Left hindlimb (tissue), 1 donor: ENCODE results near the gene MEGF11.
"Not testable (repeated sequence)": the region's sequence is repeated elsewhere in the genome, so short reads cannot be mapped to it uniquely, and the experiment has no call there.

Experiments used
- DNase-seq: peaks from one replicate; pipeline ENCODE4 v3.0.0-alpha.2; 2018

The MEGF11 gene

DNA sequence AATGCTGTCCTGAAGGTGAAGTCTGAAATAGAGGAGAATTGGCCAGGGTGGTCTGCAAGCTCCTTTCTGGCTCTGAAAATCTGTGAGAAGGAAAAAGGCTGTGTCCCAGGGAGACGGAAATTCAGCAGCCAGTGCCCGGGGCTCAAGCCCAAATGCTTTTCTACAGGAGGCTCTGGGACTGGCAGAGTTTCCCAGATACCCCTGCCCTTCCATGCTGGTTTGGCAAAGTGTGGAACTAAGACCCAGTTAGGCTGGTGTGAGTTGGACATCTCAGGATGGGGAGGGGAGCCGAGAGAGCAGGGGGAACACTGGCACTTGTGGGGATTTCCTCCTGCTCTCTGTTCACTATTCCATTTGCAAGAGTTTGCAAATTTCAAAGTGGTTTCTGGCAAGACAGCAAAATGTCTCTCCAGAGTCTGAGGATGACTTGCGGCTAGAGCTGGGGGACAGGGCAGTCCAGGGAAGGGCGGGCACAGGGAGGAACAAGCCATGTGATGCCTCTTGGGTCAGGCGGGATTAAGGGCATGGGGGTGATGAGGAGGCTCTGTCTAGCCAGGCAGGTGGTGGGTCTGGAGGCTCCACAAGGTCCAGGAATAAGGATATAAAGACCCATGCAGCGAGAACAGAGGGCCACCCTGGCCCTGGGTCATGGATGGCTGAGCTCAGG lies 231.9 kb downstream of the MEGF11 start:
- DNase-seq = no peak

DNA sequence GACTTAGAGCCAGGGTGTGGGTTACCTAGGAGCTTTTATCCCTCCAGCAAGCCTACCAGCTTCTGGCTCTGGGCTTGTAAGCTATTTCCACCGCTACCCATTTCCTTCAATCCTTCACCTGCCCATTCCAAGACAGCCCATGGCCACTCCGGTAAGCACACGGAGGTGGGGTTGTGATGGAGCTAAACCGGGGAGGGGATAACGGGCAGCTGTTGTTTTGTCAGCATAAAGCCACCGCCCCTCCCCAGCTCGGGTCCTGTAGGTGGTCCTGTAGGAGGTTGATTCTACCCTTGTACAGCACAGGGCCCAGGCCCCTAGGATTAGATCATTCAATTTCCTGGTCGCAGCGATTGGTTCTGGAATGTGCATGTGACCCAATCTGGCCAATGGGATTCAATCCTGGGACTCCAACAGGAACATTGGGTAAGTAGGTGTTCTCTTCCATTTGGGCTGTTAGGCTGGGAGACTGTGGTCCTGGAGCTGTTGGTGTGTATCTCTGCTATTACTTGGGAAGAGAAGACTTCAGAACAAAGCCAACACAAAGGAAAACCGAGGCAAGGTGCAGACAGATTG lies 233.6 kb downstream of the MEGF11 start:
- DNase-seq = no peak

- no peak for DNase-seq
Measured at GRCh38 chr15:66019368-66019767, 234.2 kb downstream of the MEGF11 start.

DNA sequence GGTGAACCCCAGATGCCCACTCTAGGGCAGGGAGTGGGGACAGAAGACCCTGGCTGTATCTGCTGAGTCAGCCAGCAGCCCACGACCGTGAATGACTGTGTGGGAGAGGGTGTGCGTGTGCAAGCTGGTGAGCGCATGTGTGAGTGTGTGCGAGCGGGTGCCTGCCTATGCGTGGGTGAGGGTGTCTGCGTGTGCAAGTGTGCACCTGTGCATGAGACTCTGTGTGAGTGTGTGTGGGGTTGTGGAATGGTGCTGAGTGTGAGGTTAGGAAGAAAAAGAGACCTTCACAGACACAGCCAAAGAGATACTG lies 235.1 kb downstream of the MEGF11 start:
- DNase-seq = no peak

DNA sequence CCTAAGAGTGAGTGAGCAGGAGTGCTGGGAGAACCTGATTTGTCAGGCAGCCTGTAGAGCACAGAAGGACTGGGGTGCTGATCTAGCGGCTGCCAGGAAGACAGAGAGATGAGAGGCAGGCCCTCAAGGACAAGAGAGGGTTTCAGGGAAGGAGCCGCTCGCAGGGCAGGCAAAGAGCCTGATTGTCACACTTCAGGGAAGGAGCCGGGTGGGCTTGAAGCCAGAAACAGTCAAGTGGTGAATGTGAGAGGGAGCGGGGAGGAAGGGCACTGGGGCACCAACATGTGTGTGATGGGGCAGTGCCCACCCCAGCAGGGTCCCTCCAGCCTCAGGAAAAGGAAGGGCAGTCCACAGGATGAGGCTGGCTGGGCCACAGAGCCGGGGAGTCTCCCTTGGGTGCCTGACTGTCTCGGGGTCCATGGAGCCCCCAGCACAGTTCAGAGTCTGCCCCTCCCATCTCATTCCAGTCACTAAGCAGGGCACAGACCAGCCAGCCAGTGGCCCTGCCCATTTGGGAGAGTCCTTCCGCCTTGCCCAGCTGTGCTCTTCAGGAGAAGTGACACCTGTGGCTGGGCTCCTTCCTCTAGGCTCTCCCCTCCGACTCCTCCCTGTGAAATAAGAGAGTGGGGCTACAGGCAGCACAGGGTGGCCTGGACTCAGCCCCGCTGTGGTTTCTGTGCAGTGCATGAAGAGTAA lies 235.6 kb downstream of the MEGF11 start:
- DNase-seq = no peak

DNA sequence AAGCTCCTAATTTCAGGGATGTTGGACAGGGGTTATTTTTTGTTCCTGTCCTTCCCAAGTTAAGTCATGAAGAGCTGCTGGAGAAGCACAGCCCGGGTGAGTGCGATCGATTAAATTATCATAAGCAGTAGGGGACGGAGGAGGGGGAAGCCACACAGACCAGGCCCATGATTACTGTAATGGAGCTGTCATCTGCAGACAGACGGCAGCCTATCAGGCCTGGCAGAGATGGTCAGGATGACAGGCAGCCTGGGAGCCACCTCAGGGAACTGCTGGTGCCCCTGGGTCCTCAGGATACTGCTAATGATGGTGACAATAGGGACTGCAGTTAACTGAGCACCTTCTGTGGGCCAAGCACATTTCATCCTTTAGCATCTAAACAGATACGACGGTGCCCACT lies 236.6 kb downstream of the MEGF11 start:
- no peak for DNase-seq

- no peak for DNase-seq
Measured at GRCh38 chr15:66016199-66016598, 237.4 kb downstream of the MEGF11 start.

GRCh38 chr15:66014635-66015182 lies 238.8 kb downstream of the MEGF11 start:
- DNase-seq = no peak

DNA sequence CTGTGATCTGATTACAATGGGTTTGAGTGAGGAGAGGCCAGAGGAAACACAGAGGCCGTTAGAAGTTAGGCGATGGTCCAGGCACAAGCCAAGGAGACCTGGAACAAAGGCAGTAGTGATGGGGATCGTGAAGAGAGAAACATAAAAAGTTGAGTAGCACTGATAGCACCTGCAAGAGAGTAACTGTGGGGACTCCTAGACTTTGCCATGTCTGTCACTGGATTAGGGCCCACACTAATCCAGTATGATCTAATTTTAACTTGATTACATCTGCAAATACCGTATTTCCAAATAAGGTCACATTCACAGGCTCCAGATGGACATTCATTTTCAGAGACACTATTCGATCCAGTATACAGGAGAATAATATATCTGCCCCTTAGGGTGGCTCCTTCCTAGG lies 239.5 kb downstream of the MEGF11 start:
- DNase-seq = no peak

GRCh38 chr15:66008940-66009562 lies 244.5 kb downstream of the MEGF11 start:
- DNase-seq = no peak

GRCh38 chr15:66007663-66008262 lies 245.8 kb downstream of the MEGF11 start:
- no peak for DNase-seq

GRCh38 chr15:66006986-66007385 lies 246.6 kb downstream of the MEGF11 start:
- DNase-seq = no peak

- DNase-seq = no peak
Measured at GRCh38 chr15:66004618-66005262, 248.8 kb downstream of the MEGF11 start.

DNA sequence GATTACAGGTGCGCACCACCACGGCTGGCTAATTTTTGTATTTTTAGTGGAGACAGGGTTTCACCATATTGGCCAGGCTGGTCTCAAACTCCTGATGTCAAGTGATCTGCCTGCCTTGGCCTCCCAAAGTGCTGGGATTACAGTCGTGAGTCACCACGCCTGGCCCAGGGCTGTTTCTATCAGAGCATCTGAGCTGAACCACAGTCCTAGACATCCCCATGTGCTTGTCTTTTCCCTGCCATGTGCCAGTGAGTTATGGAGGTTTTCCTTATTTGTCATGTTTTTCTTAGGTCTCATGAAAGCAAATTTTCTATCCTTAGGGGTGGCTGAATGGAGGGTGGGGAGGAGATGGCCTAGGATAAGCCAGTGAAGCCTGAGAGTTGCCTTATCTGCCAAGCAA lies 250.4 kb downstream of the MEGF11 start:
- not testable (repeated sequence) for DNase-seq

- no peak for DNase-seq
Measured at GRCh38 chr15:66001717-66002426, 251.7 kb downstream of the MEGF11 start.

DNA sequence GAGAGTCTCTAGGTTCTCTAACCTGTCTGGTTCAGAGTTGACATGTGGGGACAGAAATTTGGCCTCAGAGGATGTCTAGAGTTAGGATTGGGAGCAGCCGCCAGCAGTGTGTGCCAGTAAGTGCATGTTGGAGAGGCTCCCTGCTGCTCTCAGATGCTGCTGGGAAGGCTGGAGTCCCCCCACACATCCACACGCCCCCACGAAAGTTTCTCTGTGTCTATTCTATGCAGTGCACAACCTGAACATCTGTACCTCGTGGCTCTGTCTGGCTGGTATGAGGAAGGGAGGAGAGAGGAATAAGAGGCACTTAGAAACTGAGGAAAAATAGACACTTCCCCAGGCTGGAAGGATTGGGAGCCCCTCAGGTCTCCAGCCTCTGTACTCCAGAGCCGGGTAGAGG lies 252.5 kb downstream of the MEGF11 start:
- DNase-seq = no peak

DNA sequence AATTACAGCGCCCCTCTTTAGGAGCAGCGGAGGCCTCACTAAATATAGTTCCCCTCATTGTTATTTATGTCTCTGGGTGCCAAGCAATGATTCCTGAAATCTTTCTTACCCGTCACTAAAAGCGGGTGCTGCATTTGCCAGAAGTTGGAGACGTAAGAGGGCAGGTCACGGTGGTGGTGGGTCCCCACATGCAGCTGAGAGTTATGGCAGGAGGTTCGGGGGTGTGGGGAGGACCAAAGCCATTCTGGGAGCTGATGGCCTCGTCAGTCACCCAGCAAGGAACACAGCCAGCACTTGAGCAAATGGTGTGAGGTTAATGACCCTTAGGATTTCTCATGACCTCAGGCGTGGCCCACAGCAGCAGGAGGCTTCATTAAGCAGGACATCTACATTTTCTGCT lies 255.1 kb downstream of the MEGF11 start:
- DNase-seq = no peak

GRCh38 chr15:65996901-65997300 lies 256.6 kb downstream of the MEGF11 start:
- no peak for DNase-seq

DNA sequence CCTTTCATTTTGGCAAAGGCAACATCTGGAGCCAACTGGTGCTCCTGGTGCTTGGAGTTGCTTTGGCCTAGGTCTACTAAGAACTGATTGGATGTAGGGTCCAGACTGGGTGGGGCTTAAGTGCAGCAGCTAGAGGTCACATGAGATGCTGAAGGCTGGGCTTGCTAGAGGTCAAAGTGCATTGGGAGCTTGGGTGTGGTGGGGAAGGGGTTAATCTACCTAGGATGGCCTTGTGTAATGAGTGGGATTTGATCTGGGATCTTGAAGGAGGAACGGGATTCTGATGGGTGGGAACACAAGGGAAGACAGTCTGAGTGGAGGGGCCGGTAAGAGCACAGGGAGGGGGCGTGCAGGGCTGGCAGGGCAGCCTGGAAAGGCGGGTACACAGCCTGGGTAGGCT lies 258.7 kb downstream of the MEGF11 start:
- no peak for DNase-seq

GRCh38 chr15:65993762-65994161 lies 259.8 kb downstream of the MEGF11 start:
- DNase-seq = no peak

DNA sequence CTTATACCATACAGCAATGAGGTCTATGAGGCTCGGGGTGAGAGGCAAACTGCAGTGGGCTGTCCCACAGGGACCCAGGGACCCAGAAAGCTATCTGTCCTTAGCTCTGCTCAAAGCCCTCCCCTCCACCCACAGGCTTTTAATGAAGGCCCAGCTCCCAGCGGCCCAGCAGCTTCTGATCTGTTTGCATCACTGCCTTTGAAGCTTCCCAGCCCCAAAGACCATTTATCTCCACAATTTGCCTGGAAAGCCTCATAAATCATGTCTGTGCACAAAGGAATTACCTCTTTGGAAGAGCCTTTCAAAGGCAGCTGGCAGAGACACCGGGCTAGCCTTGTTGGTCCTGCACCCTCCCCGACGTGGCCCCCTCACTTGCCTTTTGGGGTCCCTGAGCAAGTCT lies 260.3 kb downstream of the MEGF11 start:
- DNase-seq = no peak
